Endodermal cell (in vitro differentiated cells): ENCODE data around the gene HOXD10. TPM values are rescaled to one million over a fixed set of nuclear protein-coding genes. Genes with fewer than 3 reads are reported as not detected.

Experiments
- DNase-seq: peaks from one replicate; pipeline ENCODE4 v3.0.0-alpha.2; 2017
- H3K27ac ChIP-seq: 2 replicates; pipeline ENCODE4 v1.5.1; 2013; ENCODE audit warnings: mild to moderate bottlenecking, low read depth, low read length, moderate library complexity
- H3K27me3 ChIP-seq: 2 replicates; pipeline ENCODE4 v1.6.1; 2013; ENCODE audit warnings: mild to moderate bottlenecking, low read length, moderate library complexity; ENCODE audit not compliant: insufficient read depth, control insufficient read depth, poor library complexity, severe bottlenecking
- H3K36me3 ChIP-seq: 2 replicates; pipeline ENCODE4 v1.7.0; 2013; ENCODE audit warnings: mild to moderate bottlenecking, low read length, moderate library complexity; ENCODE audit not compliant: control insufficient read depth, insufficient read depth
- H3K4me1 ChIP-seq: one replicate; pipeline ENCODE4 v1.7.0; 2013; ENCODE audit warnings: low read length; ENCODE audit not compliant: control insufficient read depth, insufficient read depth
- H3K4me3 ChIP-seq: 2 replicates; pipeline ENCODE4 v1.5.1; 2013; ENCODE audit warnings: mild to moderate bottlenecking, low read length, moderate library complexity
- H3K9ac ChIP-seq: 2 replicates; pipeline ENCODE4 v1.6.1; 2013; ENCODE audit warnings: mild to moderate bottlenecking, low read length, moderate library complexity; ENCODE audit not compliant: poor library complexity, severe bottlenecking; ENCODE audit errors: extremely low read depth
- H3K9me3 ChIP-seq: 2 replicates; pipeline ENCODE4 v1.6.1; 2013; ENCODE audit warnings: mild to moderate bottlenecking, low read length, moderate library complexity; ENCODE audit not compliant: control insufficient read depth
- H3K27ac Mint-ChIP-seq: 2 replicates; pipeline ENCODE4 v1.8.0; 2020; ENCODE audit warnings: mixed read lengths
- H3K27me3 Mint-ChIP-seq: 2 replicates; pipeline ENCODE4 v1.8.0; 2021; ENCODE audit warnings: mild to moderate bottlenecking, mixed read lengths; ENCODE audit not compliant: insufficient read depth
- H3K36me3 Mint-ChIP-seq: 2 replicates; pipeline ENCODE4 v1.8.0; 2020; ENCODE audit warnings: low read depth, mixed read lengths
- H3K4me1 Mint-ChIP-seq: 2 replicates; pipeline ENCODE4 v1.8.0; 2020; ENCODE audit warnings: mixed read lengths
- H3K4me3 Mint-ChIP-seq: 2 replicates; pipeline ENCODE4 v1.8.0; 2020; ENCODE audit warnings: mild to moderate bottlenecking, moderate library complexity, mixed read lengths
- H3K9me3 Mint-ChIP-seq: 2 replicates; pipeline ENCODE4 v1.8.0; 2020; ENCODE audit warnings: mild to moderate bottlenecking, mixed read lengths
- CTCF ChIP-seq: fragments of 200-600 bp; sonication (generic); conservative IDR thresholded peaks from 2 replicates; pipeline ENCODE4 v1.5.0; 2021; ENCODE audit warnings: antibody characterized with exemption, mild to moderate bottlenecking
- WGBS, 2 experiments: methylation state at CpG; one replicate each; pipeline versions ENCODE4 v1.1.5 to v1.1.7; 2013; ENCODE audit warnings: missing lambda C conversion rate in 2 of 2, mixed read lengths in 1 of 2; ENCODE audit not compliant: insufficient coverage in 1 of 2, insufficient read length in 1 of 2; 5-methylcytosine and 5-hydroxymethylcytosine counted together
- total RNA-seq, 2 donors: library from RNA; stranded (reverse); fragmentation: NEBNext Ultra II Directional in 1 of 2; extraction: Animal tissue kit (Norgen Biotek cat#: 25700) in 1 of 2; gene quantifications; 2 replicates in 1 of 2; 3 replicates in 1 of 2; pipeline ENCODE4 v1.2.1, GENCODE V29; 2021

HOXD10 gene
- total RNA-seq, 2 donors from 2014 or later = not detected

GRCh38 chr2:176128982-176129796 is 12.6 kb downstream of the HOXD10 start, which contains the start of gene HOXD8:
HOXD8 (plus strand) TSS chr2:176129705; CDS start chr2:176130367, 662 bp downstream.
- peak; percentile 77 for DNase-seq

DNA sequence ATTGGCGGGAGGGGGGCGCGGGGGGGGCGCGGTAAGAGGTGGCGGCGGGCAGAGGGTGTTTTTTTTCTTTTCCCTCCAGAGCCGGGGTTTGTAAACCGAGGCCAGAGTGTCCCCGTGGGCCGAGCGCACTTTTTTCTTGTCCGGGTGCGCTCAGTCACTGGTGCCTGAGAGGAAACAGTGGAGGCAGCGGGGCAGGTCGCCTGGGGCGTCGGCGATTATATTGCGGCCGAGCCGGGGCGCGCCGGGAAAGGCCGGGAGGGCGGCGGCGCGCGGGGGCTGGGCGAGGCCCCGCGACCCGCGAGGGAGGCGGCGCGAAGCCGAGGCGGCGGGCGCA is 13.2 kb downstream of the HOXD10 start:
- Histone ChIP-seq H3K36me3 (no peaks in the 10 kb centered on the region), H3K9ac (no peak overlapping the region), H3K9me3 (no peaks in the 10 kb centered on the region), H3K27me3 (peaks cover 100% of the 10 kb centered on the region), H3K4me1 (no peaks in the 10 kb centered on the region), H3K4me3 (no peak overlapping the region), H3K27ac (no peak overlapping the region)
- 1 to 2% methylated on average over 9 to 43 of the region's 43 CpGs for WGBS, 2 experiments
- TF ChIP-seq CTCF = no peak
- no peak overlapping the region for H3K27ac Mint-ChIP-seq
- H3K9me3 Mint-ChIP-seq = no peaks in the 10 kb centered on the region
- peaks cover 12% of the 10 kb centered on the region for H3K4me1 Mint-ChIP-seq
- no peaks in the 10 kb centered on the region for H3K36me3 Mint-ChIP-seq
- H3K4me3 Mint-ChIP-seq = peak overlapping the region; percentile 33
- H3K27me3 Mint-ChIP-seq = peaks cover 96% of the 10 kb centered on the region
- DNase-seq = peak; percentile 61

More at GRCh38 chr2:176128982-176129796, 12.6 kb downstream of the HOXD10 start, which contains the start of gene HOXD8:
- TF ChIP-seq CTCF = no peak
- Mint-ChIP-seq H3K4me3 (peak within 1 kb of the TSS; percentile 33), H3K27ac (no peak within 1 kb of the TSS), H3K4me1 (peaks cover 12% of the 10 kb centered on the region), H3K27me3 (peaks cover 96% of the 10 kb centered on the region), H3K9me3 (no peaks in the 10 kb centered on the region), H3K36me3 (no peaks in the 10 kb centered on the region)
- 1 to 3% methylated on average over 17 to 64 of the region's 64 CpGs for WGBS, 2 experiments
- Histone ChIP-seq H3K27me3 (peaks cover 100% of the 10 kb centered on the region), H3K9ac (no peak within 1 kb of the TSS), H3K9me3 (no peaks in the 10 kb centered on the region), H3K4me3 (peak within 1 kb of the TSS; percentile 38), H3K36me3 (no peaks in the 10 kb centered on the region), H3K4me1 (no peaks in the 10 kb centered on the region), H3K27ac (no peak within 1 kb of the TSS)

- no peak overlapping the region for H3K27ac Mint-ChIP-seq
- DNase-seq = peak; percentile 78
- Histone ChIP-seq H3K4me3 (no peak overlapping the region), H3K27ac (no peak overlapping the region), H3K27me3 (peaks cover 100% of the 10 kb centered on the region), H3K9ac (no peak overlapping the region), H3K9me3 (no peaks in the 10 kb centered on the region), H3K4me1 (no peaks in the 10 kb centered on the region), H3K36me3 (no peaks in the 10 kb centered on the region)
- no peaks in the 10 kb centered on the region for H3K9me3 Mint-ChIP-seq
- TF ChIP-seq CTCF = no peak
- peak overlapping the region; percentile 33 for H3K4me3 Mint-ChIP-seq
- H3K4me1 Mint-ChIP-seq = peaks cover 12% of the 10 kb centered on the region
- H3K27me3 Mint-ChIP-seq = peaks cover 96% of the 10 kb centered on the region
- WGBS, 2 experiments = 1 to 2% methylated on average over 13 to 100 of the region's 100 CpGs
- no peaks in the 10 kb centered on the region for H3K36me3 Mint-ChIP-seq
Observed at GRCh38 chr2:176130147-176130956, 13.8 kb downstream of the HOXD10 start.
